OCI-LY3 (cell line): ENCODE results near the gene RAP2A.

Source experiments
- H2AFZ ChIP-seq: fragments of 200-600, 300-600 bp; shearing (Covaris generic); 2 replicates; pipeline ENCODE4 v1.6.0; 2014; ENCODE audit warnings: antibody characterized with exemption, low read depth, low read length
- H3K27ac ChIP-seq: fragments of 200-600, 300-600 bp; sonication (generic); 2 replicates; pipeline ENCODE4 v1.5.1; 2014; ENCODE audit warnings: mild to moderate bottlenecking, low read length, moderate library complexity, mixed read lengths
- H3K27me3 ChIP-seq: fragments of 200-600, 300-600 bp; sonication (generic); 2 replicates; pipeline ENCODE4 v1.6.1; 2014; ENCODE audit warnings: low read depth, low read length, mixed read lengths
- H3K36me3 ChIP-seq: fragments of 200-600, 300-600 bp; sonication (generic); replicated peaks from 2 replicates; pipeline ENCODE3; 2014; ENCODE audit warnings: low read depth, low read length, mixed read lengths
- H3K4me1 ChIP-seq: fragments of 300-600, 200-600 bp; sonication (generic); 2 replicates; pipeline ENCODE4 v1.6.1; 2014; ENCODE audit warnings: low read length, mixed read lengths
- H3K4me2 ChIP-seq: fragments of 200-600, 300-600 bp; sonication (generic); 2 replicates; pipeline ENCODE4 v1.6.1; 2014; ENCODE audit warnings: low read length, mixed read lengths
- H3K4me3 ChIP-seq: fragments of 300-600, 200-600 bp; sonication (generic); 2 replicates; pipeline ENCODE4 v1.5.1; 2014; ENCODE audit warnings: antibody characterized with exemption, mild to moderate bottlenecking, low read length, moderate library complexity
- H3K79me2 ChIP-seq: fragments of 300-600, 200-600 bp; shearing (Covaris generic); 2 replicates; pipeline ENCODE4 v1.6.1; 2014; ENCODE audit warnings: mild to moderate bottlenecking, low read length, mixed read lengths
- H3K9ac ChIP-seq: fragments of 300-600, 200-600 bp; shearing (Covaris generic); 2 replicates; pipeline ENCODE4 v1.6.0; 2014; ENCODE audit warnings: mild to moderate bottlenecking, low read length, moderate library complexity
- H3K9me3 ChIP-seq: fragments of 200-600, 300-600 bp; shearing (Covaris generic); 2 replicates; pipeline ENCODE4 v1.6.1; 2014; ENCODE audit warnings: low read length, mixed read lengths; ENCODE audit not compliant: insufficient read depth
- H4K20me1 ChIP-seq: fragments of 200-600, 300-600 bp; sonication (generic); 2 replicates; pipeline ENCODE4 v1.6.1; 2016; ENCODE audit warnings: low read length, mixed read lengths; ENCODE audit not compliant: insufficient read depth
- CTCF ChIP-seq: fragments of 200-600, 300-600 bp; sonication (generic); IDR thresholded peaks from 2 replicates; pipeline ENCODE4 v1.5.1; 2014; ENCODE audit warnings: antibody characterized with exemption, low read length, low read depth
- EZH2phosphoT487 ChIP-seq: fragments of 200-600 bp; shearing (Covaris generic); IDR thresholded peaks from 2 replicates; pipeline ENCODE4 v1.6.1; 2018; ENCODE audit warnings: antibody characterized with exemption, mixed run types, low read depth

RAP2A gene

GRCh38 chr13:97497400-97497799 lies 63.4 kb downstream of the RAP2A start:
- H3K4me3 ChIP-seq = no peak overlapping the region
- no peaks in the 10 kb centered on the region for H3K9me3 ChIP-seq
- no peaks in the 10 kb centered on the region for H4K20me1 ChIP-seq
- H3K27ac ChIP-seq = no peak overlapping the region
- H3K9ac ChIP-seq = no peak overlapping the region
- TF ChIP-seq EZH2phosphoT487 (no peak), CTCF (no peak)
- no peaks in the 10 kb centered on the region for H3K79me2 ChIP-seq
- H3K4me2 ChIP-seq = no peak overlapping the region
- H3K36me3 ChIP-seq = no peaks in the 10 kb centered on the region
- no peaks in the 10 kb centered on the region for H3K4me1 ChIP-seq
- 0 out of 2 replicates have a peak, but pooled peaks cover 3% of the 10 kb centered on the region for H3K27me3 ChIP-seq
- no peak overlapping the region for H2AFZ ChIP-seq

- no peaks in the 10 kb centered on the region for H3K36me3 ChIP-seq
- no peaks in the 10 kb centered on the region for H3K4me1 ChIP-seq
- no peak overlapping the region for H3K4me2 ChIP-seq
- no peaks in the 10 kb centered on the region for H4K20me1 ChIP-seq
- no peaks in the 10 kb centered on the region for H3K9me3 ChIP-seq
- H3K27ac ChIP-seq = no peak overlapping the region
- H3K27me3 ChIP-seq = peaks cover 8% of the 10 kb centered on the region; the same call in 1 of the 2 replicates
- no peak for TF ChIP-seq EZH2phosphoT487
- TF ChIP-seq CTCF = no peak
- no peak overlapping the region for H2AFZ ChIP-seq
- H3K4me3 ChIP-seq = no peak overlapping the region
- H3K9ac ChIP-seq = no peak overlapping the region
- no peaks in the 10 kb centered on the region for H3K79me2 ChIP-seq
These were observed 64.5 kb downstream of the RAP2A start for GRCh38 chr13:97498419-97498818.

GRCh38 chr13:97499181-97499580 lies 65.2 kb downstream of the RAP2A start:
- no peaks in the 10 kb centered on the region for H3K79me2 ChIP-seq
- no peak overlapping the region for H2AFZ ChIP-seq
- no peak overlapping the region for H3K9ac ChIP-seq
- no peak overlapping the region for H3K27ac ChIP-seq
- no peaks in the 10 kb centered on the region for H3K36me3 ChIP-seq
- peaks cover 8% of the 10 kb centered on the region; the same call in 1 of the 2 replicates for H3K27me3 ChIP-seq
- no peak overlapping the region for H3K4me2 ChIP-seq
- no peaks in the 10 kb centered on the region for H3K9me3 ChIP-seq
- H4K20me1 ChIP-seq = no peaks in the 10 kb centered on the region
- no peak overlapping the region for H3K4me3 ChIP-seq
- TF ChIP-seq CTCF (no peak), EZH2phosphoT487 (no peak)
- no peaks in the 10 kb centered on the region for H3K4me1 ChIP-seq

- no peak overlapping the region for H3K27ac ChIP-seq
- H3K4me3 ChIP-seq = no peak overlapping the region
These were observed 68.2 kb downstream of the RAP2A start for GRCh38 chr13:97502181-97502580.

More at GRCh38 chr13:97502181-97502580, 68.2 kb downstream of the RAP2A start:
- H3K79me2 ChIP-seq = no peaks in the 10 kb centered on the region
- H4K20me1 ChIP-seq = no peaks in the 10 kb centered on the region
- H3K27me3 ChIP-seq = peaks cover 8% of the 10 kb centered on the region; the same call in 1 of the 2 replicates
- H3K9me3 ChIP-seq = no peaks in the 10 kb centered on the region
- H3K4me2 ChIP-seq = no peak overlapping the region
- H2AFZ ChIP-seq = no peak overlapping the region
- TF ChIP-seq CTCF (no peak), EZH2phosphoT487 (no peak)
- H3K36me3 ChIP-seq = no peaks in the 10 kb centered on the region
- H3K9ac ChIP-seq = no peak overlapping the region
- H3K4me1 ChIP-seq = no peaks in the 10 kb centered on the region
